Left lobe of liver (tissue), 2 donors: Measurements from ENCODE around the gene SGK1. TPM values are rescaled to one million over a fixed set of nuclear protein-coding genes. Genes with fewer than 3 reads are reported as not detected.
"Not testable (repeated sequence)": the region's sequence is repeated elsewhere in the genome, so short reads cannot be mapped to it uniquely, and the experiment has no call there.

Source experiments
- ATAC-seq: fragments of 200-7000 bp; cut with Tn5 transposase; one replicate; pipeline ENCODE4 v1.9.1; 2020; ENCODE audit warnings: mild to moderate bottlenecking, moderate library complexity
- DNase-seq: peaks from one replicate; pipeline ENCODE4 v3.0.0-alpha.2; 2020; ENCODE audit warnings: low spot score
- total RNA-seq: library from RNA; stranded (reverse); gene quantifications from one replicate; pipeline ENCODE4 v1.2.1, GENCODE V29; 2021
- donor health status: DM: no; HTN: no; CAD: no; lungs with moderate emphysema.
- donor health status: DM: no; HTN: yes; CAD: no.

The SGK1 gene
- total RNA-seq, 1 donor from 2014 or later, result 23.1 TPM

DNA sequence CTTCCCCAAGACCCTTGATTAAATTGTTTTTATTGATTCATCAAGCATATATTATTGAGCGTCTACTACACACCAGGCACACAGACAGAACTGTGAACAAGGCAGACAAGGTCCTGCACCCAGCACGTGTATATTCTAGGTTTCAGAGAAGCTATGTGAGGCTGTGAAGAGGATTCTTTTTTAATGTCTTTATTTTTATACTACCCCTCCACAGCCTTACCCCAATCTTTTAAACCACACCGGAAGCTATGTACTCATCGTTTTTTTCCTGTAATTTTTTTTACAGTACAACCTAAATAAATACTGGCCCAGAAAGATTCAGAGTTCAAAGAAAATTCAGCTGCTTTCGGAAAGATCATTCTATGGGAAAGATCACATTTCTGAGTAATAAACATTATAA lies 10.0 kb downstream of the SGK1 start:
- DNase-seq (no peak), ATAC-seq (no peak)

DNA sequence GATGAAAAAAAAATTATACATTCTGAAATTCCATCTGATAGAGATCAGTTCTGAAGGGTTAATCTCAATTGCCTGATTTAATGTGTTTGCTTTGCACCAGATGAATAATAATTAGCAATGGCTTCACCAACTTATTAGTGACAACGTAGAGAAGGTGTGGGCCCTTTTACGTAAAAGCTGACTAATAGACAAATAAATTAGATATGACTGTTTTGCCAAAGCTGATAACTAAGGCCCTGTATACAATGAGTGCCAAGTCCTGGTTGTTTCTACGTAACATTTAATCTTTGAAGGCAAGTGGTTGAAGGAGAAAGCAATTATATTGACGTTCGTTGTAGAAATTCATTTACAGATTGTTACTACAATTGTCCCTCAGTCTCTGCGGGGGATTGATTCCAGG lies 10.8 kb downstream of the SGK1 start:
- DNase-seq (no peak), ATAC-seq (no peak)

DNA sequence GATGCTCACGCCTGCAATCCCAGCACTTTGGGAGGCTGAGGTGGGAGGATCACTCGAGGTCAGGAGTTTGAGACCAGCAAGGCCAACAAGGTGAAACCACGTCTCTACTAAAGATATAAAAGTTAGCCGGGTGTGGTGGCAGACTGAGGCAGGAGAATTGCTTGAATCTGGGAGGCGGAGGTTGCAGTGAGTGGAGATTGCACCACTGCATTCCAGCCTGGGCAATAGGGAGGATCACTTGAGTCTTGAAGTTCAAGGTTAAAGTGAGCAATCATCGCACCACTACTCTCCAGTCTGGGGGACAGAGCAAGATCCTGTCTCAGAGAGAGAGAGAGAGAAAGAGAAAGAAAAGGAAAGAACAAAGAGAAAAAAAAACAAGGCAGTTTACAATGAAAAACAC lies 13.5 kb downstream of the SGK1 start:
- DNase-seq, ATAC-seq: not testable (repeated sequence)

DNA sequence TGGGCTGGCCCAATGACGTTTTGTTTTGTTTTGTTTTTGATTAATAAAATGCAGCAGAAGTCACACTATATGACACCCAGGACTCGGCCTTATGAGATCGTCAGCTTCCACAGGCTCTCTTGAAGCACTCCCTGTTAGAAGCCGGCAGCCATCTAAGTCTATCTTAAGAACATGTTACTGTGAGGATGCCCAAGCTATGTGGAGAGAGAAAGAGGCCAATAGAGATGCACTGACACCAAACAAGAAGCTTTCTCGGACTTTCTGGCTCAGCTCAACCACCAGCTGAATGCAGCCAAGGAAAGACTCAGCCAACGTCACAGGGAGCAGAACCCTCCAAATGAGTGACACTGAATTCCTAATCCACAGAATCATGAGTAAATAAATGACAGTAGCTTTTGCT lies 14.0 kb downstream of the SGK1 start:
- DNase-seq (no peak), ATAC-seq (no peak)

DNA sequence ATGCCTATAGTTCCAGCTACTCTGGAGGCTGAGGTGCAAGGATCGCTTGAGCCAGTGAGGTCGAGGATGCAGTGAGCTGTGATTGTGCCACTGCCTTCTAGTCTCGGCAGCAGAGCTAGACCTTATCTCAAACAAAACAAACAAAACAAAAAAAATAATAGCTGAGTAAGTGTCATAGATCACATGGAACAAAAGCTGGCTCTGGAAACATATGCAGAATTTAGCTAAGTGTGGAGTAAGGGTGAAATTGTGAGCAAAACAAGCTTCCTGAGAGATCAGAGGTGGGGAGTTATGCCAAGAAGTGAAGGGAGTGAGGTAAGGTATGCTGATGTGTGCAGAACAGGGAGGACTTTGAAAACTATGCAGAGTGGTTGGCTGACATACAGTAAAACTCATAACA lies 18.7 kb downstream of the SGK1 start:
- ATAC-seq (peak; percentile 63), DNase-seq (no peak)

DNA sequence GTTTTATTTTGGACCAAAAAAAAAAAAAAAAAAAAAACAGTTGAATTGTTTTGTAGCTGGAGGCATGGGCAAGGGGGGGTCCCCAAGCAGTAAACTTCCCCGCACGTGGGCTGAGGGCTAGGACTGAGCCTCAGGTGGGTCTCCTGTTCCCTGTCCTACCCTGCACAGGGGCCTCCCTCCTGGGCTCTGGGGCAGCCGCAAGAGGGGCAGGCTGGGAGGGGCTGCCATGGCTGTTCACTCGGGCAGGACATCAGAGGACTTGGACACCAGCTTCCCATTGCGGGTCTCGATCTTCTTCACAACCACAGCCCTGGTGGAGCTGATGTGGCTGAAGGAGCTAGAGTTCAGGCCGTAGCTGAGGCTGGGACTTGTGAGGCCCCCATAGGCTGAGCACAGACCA lies 21.1 kb downstream of the SGK1 start:
- no peak for DNase-seq
- ATAC-seq, result no peak

DNA sequence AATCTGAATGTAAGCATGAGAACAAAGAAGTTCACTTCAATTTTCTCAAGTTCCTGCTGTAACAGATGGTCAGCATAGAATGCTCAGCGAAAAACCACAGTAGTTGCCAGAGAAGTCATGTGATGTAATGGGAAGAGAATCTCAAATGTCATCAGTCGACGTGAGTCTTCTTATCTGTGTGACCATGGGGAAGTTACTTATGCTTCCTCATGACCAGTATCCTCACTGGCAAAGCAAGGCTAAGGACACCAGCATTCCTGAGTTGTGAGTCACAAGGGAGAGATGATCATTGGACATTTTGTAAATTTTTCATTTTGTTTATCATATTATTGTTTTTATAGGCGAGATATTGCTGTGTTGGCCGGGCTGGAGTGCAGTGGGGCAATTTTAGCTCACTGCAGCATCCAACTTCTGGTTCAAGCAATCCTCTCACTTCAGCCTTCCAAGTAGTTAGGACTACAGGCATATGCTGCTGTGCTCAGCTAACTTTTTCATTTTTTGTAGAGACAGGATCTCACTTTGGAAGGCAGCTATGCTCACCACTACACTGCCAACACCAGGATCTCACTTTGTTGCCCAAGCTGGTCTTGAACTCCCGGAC lies 21.9 kb downstream of the SGK1 start:
- peak; percentile 75 for ATAC-seq
- no peak for DNase-seq

DNA sequence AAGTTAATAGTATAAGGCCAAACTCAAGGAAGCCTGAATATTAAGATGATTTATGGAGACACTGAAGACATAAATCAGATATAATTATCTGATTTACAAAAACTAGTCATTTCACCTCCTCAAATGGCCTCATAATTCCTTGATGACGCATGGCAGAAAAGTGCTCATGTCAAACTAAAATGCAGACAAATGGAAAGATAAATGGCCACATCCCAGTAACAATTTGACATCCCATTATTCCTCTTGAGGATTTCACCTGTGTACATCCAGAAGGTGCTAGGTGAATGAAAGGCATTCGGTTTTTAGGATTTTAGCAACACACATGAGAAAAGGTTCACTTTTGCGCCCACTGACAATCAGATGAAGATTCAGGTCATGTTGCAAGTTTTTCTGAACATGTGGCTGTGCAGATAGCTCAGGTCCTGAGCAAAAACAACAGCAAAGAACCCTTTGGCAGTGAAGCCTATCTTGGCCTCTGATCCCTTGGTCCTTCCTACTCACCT lies 24.2 kb downstream of the SGK1 start:
- no peak for DNase-seq
- no peak for ATAC-seq

DNA sequence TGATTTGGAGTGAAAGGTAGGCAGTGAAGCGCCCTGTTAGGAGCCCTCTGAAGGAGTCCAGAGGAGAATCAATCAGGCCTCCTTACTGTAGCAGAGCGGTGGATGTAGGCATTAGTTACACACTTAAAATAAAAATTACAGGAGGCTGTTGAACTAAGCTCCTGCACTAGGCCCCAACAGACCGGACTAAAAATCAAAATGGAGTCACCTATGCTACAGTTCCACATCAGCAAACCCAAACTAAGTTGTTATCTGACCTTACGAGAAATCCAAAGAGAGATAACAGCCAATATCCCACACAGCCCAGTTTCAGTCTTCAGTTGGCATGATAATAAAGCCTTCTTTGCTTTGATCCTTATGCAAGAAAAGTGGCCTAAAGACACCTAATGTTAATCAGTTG lies 26.8 kb downstream of the SGK1 start:
- no peak for DNase-seq
- no peak for ATAC-seq

DNA sequence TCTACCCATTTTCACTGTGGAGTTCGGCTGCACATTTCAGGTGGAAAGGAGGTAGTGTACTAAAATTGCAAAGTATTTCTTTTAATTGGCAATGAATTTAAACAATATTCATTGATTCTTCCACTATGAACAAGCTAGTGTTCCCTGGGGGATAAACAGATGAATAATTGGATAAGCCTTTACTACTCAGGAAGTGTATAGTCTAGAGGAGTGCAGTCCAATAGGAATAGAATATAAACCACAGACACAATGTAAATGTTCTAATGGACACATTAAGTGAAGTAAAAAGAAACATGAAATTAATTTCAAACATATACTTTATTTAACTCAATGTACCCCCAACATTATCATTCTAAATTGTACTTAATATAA lies 28.7 kb downstream of the SGK1 start:
- no peak for ATAC-seq

DNA sequence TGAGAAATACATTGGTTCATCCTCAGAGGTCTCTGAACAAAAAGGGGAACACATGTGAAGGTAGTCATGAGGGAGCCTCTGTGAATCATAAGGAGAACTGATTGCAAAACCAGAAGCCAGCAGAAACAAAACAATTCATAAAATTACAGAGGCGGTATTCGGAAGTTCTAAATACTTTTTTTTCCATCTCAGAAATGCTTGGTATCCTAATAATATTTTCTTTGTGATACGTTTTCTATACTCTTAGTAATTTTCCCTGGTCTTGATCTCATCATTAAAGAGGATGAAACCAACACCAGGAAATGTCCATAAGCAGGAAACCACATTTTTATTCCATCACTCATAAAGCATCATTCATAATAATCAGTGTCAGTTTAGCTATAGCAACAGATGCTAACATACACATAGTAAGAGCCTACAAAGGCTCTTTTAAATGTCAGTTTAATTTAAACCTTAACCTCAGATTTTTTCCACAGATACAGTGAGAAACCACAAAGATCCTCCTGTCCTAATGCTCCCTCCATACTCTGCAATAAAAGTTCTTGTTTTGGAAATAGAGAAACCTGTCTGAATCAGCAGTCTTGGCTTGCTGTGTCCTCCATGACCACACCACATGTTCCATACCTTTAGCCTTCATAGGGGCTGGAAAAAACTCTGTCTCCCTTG lies 29.2 kb downstream of the SGK1 start:
- no peak for ATAC-seq
- DNase-seq, result no peak

More for the DNA sequence above, 28.7 kb downstream of the SGK1 start:
- DNase-seq, result no peak

DNA sequence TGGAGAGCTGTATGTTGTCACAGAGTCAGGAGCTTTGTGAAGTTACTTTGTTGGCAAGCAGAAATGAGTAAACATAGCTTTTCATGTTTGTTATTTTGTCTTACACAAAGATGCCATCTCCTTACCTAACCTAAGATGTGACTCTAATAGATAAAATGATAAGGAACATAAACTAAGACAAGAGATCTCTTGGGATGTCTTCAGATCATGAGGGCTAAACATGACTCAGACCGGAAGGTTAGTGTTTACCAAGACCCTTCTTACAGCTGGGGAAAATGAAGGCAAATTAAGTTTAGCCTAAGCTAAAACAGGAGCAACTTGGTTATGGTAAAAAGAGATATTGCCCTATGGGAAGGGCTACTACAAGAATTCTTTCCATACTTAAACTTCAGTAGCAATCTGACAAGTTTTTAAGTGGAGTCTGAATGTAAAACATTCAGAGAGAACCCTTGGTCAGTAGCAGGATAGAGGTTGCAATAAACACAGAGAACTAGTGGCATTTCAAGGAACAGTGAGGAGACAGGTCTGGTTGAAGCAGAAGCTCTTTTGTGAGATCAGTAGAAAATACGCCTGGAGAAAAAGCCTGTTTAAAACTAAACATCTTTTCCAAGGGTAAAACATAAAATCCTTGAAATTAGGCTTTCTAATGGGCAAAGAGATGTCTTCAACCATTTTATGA lies 29.9 kb downstream of the SGK1 start:
- ATAC-seq (no peak), DNase-seq (no peak)

DNA sequence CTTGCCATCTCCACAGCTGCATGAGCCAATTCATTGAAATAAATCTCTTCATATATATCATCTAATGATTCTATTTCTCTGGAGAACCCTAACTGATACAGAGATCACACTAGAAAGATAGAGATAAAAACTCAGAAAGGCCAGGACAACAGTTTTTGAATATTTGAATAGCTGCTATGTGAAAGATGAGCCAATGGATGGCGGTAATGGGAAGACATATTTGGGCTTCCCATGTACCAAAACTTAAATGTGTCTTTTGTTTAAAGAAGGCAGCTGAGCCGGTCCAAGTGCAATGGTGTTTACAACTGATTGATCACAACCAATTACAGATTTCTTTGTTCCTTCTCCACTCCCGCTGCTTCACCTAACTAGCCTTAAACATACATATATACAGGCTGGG lies 35.1 kb downstream of the SGK1 start:
- ATAC-seq (no peak), DNase-seq (no peak)

DNA sequence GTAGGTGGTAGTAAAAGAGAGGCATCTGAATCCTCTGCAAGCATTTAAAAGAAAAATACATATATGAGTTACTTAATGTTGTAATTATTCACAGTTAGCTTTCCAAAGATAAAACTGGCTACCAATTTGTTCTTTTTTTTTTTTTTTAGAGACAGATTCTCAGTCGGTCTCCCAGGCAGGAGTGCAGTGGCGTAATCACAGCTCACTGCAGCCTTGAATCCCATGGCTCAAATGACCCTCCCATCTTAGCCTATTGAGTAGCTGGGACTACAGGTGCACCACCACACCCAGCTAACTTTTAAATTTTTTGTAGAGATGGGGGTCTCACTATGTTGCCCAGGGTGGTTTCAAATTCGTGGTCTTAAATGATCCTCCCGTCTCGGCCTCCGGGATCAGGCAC lies 36.5 kb downstream of the SGK1 start:
- DNase-seq, result no peak
- no peak for ATAC-seq

DNA sequence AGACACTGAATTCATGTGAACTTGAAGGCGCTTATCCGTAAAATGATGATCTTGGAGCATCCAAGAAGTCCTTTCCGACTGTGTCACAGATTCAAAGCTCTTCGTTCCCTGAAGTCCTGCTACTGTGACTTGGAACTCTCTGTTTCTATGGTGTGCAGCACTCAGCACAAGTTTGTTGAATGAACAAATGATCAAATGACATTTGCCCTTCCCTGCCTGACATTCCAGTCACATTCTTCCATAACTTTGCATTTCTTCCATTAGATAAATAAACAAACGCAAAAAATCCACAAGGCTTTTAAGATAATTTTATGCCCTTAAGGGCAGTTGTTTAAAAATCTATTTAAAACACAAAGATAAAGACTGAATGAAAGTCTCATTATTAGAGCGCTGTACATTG lies 39.9 kb downstream of the SGK1 start:
- ATAC-seq (no peak), DNase-seq (no peak)

DNA sequence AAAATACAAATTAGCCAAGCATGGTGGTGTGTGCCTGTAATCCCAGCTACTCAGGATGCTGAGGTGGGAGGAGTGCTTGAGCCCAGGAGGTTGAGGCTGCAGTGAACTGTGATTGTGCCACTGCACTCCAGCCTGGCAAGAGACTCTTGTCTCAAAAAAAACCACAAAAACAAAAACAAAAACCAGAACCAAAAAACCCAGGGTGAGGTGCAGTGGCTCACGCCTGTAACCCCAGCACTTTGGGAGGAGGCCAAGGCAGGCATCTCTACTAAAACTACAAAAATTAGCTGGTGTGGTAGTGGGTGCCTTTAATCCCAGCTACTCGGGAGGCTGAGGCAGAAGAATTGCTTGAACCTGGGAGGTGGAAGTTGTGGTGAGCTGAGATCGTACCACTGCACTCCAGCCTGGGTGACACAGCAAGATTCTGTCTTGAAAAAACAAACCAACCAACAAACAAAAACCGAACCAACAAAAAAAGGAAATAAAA lies 41.0 kb downstream of the SGK1 start:
- DNase-seq, ATAC-seq: not testable (repeated sequence)

DNA sequence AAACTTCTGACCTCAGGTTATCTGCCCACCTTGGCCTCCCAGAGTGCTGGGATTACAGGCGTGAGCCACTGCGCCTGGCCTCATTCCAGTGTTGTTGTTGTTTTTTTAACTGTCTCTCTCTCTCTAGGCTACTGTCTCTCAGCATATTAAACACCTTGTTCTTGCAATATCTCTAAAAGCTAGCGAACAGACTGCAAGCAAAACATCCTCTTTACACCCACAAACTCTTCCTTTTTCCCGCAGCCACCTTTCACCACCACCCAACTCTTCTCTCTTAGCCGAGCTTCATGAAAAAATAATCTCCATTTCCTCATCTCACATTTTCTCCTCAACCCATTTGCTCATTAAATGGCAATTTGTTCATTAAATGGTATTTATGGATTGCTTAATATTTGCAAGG lies 45.5 kb downstream of the SGK1 start:
- no peak for DNase-seq
- no peak for ATAC-seq

DNA sequence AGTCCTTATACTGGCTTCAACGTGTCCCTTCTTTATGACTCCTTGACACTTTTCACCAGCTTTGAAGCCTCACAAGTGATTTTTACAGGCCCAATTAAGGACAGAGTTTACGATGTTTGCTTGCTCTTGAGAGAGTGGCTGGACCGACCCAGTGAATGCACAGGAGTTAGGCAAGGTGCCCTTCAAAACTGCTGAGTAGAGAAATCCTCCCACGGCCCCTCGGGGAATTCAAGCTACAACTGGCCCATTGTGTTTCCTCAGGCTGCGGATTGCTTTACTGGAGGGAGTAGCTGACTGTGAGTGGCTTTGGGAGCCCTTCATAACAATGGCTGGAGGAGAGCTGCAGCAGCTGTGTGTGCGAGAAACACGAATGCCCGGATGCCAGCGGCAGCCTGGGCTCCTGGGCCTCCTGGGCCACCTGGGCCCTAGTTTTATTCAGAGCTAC lies 50.0 kb downstream of the SGK1 start:
- no peak for ATAC-seq

DNA sequence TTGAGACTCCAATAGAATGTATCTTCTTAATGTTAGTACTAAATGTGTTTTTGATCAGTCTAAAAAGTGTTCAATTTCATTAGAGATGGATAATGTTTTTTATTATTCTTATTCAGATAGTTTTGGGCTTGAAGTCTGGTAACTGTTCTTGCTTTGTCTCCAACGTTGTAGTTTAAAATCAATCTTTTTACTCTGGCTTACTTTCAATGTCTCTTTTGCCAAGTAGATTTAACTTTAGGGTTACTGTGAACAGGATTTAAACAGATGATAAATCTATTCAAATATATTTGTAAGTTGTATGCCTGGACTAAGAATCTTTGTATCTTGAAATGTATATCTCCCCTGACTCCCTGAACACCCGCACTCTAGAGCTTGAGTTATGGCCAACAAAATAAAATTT lies 51.1 kb downstream of the SGK1 start:
- no peak for ATAC-seq

More for the DNA sequence above, 50.0 kb downstream of the SGK1 start:
- no peak for DNase-seq

DNA sequence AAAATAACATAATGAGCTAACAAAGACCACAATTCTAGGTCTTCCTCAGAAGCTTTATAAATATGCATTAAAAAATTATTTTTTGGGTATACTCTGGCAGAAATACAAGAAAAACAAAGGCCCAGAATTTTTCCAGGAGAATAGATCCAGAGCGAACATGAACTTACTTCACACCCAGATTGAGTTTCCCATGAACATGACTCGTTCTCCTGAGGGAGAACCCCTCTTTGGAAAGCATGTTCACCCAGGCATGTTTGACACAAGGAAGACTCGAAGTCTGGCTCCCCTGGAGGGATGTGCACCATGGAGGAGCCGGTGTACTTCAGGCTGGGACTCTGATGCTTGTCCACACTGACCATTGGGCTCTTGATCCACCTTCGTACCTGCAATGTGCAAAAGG lies 56.1 kb downstream of the SGK1 start:
- no peak for DNase-seq
- ATAC-seq, result no peak

More for the DNA sequence above, 51.1 kb downstream of the SGK1 start:
- no peak for DNase-seq

DNA sequence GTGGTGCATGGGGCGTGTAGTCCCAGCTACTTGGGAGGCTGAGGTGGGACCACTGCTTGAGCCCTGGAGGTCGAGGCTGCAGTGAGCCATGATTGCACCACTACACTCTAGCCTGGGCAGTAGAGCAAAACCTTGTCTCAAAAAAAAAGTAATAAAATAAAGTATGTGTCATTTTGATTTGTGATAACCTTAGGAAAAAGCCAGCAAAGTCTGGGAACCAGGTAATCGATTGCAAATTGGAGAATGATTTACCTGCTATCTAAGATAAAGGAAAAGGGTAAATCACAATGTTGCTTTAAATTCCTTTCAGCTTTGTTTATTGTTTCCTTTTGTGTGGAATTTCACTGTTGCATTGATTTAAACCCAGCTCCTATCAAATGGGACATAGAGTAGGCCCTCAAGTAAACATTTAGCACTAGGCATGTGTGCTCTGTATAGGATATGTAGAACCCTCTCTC lies 59.0 kb downstream of the SGK1 start:
- ATAC-seq (peak; percentile 40), DNase-seq (no peak)

DNA sequence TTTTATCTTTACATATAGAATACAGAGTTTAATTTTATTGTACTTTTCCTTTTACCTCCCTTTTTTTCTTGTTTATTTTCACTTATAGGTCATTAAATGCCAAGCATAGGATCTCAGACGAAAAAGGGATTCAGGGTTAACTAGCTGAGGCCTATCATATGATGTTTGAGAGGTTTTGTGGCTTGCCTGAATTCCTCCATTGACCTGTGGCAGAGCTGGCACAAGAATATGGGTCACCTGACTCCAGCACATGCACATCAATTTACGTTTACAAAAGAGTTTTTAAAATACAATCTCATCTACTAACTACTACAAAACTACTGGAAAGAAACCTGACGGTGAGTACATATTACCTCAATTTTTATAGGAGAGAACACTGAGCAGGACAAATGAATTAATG lies 60.4 kb downstream of the SGK1 start:
- DNase-seq (no peak), ATAC-seq (no peak)
